Peyer's patch (tissue), 4 donors: ENCODE data around the gene LAMTOR4. TPM values are rescaled to one million over a fixed set of nuclear protein-coding genes. Genes with fewer than 3 reads are reported as not detected.

Experiments used
- DNase-seq, 3 donors: peaks; one replicate each; pipeline ENCODE4 v3.0.0-alpha.2; 2017 to 2019
- H3K27ac ChIP-seq, 4 donors: fragments of 200-600 bp; sonication (generic); one replicate each; pipeline ENCODE4 v1.5.1; 2016 to 2019
- H3K27me3 ChIP-seq, 2 donors: fragments of 200-600 bp; sonication (generic); one replicate each; pipeline ENCODE4 v1.5.1; 2019
- H3K36me3 ChIP-seq, 3 donors: fragments of 200-600 bp; sonication (generic); one replicate each; pipeline ENCODE4 v1.5.1; 2016 to 2019
- H3K4me1 ChIP-seq, 4 donors: fragments of 200-600 bp; sonication (generic); one replicate each; pipeline ENCODE4 v1.5.1; 2016 to 2019
- H3K4me3 ChIP-seq, 4 donors: fragments of 200-600 bp; sonication (generic); 1 replicate in 3 of 4; 2 replicates in 1 of 4; pipeline ENCODE4 v1.5.1; 2016 to 2019; ENCODE audit warnings: mild to moderate bottlenecking in 1 of 4
- H3K9me3 ChIP-seq, 4 donors: fragments of 200-600 bp; sonication (generic); one replicate each; pipeline ENCODE4 v1.5.1; 2016 to 2019; ENCODE audit warnings: mild to moderate bottlenecking in 1 of 4
- CTCF ChIP-seq, 6 experiments: fragments of 450-650 bp in 4 of 6; fragments of 200-600 bp in 2 of 6; sonication (generic) in 1 of 6; IDR thresholded peaks; one replicate each; pipeline ENCODE4 v1.5.1; 2017 to 2019; ENCODE audit warnings: antibody characterized with exemption in 6 of 6, mild to moderate bottlenecking in 3 of 6, moderate library complexity in 1 of 6
- POLR2A ChIP-seq, 2 donors: fragments of 450-650 bp; IDR thresholded peaks; one replicate each; pipeline ENCODE4 v1.5.1; 2017; ENCODE audit warnings: antibody characterized with exemption in 2 of 2, mild to moderate bottlenecking in 2 of 2, moderate library complexity in 2 of 2
- total RNA-seq, 4 donors: library from RNA; depleted of rRNA; stranded (reverse); fragments of >200 nt; gene quantifications; one replicate each; pipeline ENCODE4 v1.1.0, GENCODE V29; 2016

LAMTOR4 gene
- total RNA-seq, 4 donors from 2014 or later: 194 to 312 (median 237) TPM

- no peaks in the 10 kb centered on the region for H3K9me3 ChIP-seq
- TF ChIP-seq CTCF (IDR thresholded peaks at IDR 0.05) (no peak), POLR2A (IDR thresholded peaks at IDR 0.05) (no peak)
- H3K27me3 ChIP-seq: no peaks in the 10 kb centered on the region
- no peaks in the 10 kb centered on the region for H3K36me3 ChIP-seq
- DNase-seq: no peak
- H3K27ac ChIP-seq: peak overlapping the region in 3 of 4 donors; percentile 97 to 99 (median 98)
- H3K4me1 ChIP-seq: peaks cover 5 to 42% (median 16%) of the 10 kb centered on the region in 4 donors
- H3K4me3 ChIP-seq: peak overlapping the region in 1 of 4 donors; percentile 97
Observed at GRCh38 chr7:100124301-100125230, 24.2 kb upstream of the LAMTOR4 start.

GRCh38 chr7:100126239-100126930, 22.3 kb upstream of the LAMTOR4 start:
- no peaks in the 10 kb centered on the region for H3K27me3 ChIP-seq
- peak in 1 of 3 donors; percentile 67 for DNase-seq
- peak overlapping the region; percentile 65 to 97 (median 92) for H3K4me3 ChIP-seq
- TF ChIP-seq POLR2A (IDR thresholded peaks at IDR 0.05): no peak
- TF ChIP-seq CTCF (IDR thresholded peaks at IDR 0.05): peak in 2 of 6 experiments; percentile 9 to 18
- no peaks in the 10 kb centered on the region for H3K36me3 ChIP-seq
- H3K9me3 ChIP-seq: no peaks in the 10 kb centered on the region
- peaks cover 0 to 45% (median 11%) of the 10 kb centered on the region in 4 donors for H3K4me1 ChIP-seq
- peak overlapping the region; percentile 97 to 99 (median 98) for H3K27ac ChIP-seq

- Histone ChIP-seq H3K9me3 (no peaks in the 10 kb centered on the region), H3K4me1 (peaks cover 0 to 53% (median 11%) of the 10 kb centered on the region in 4 donors), H3K36me3 (no peaks in the 10 kb centered on the region), H3K27ac (peak within 1 kb of the TSS; percentile 97 to 99 (median 98)), H3K27me3 (no peaks in the 10 kb centered on the region), H3K4me3 (peak within 1 kb of the TSS; percentile 65 to 97 (median 92))
- DNase-seq: peak; percentile 92 to 96 (median 93)
- TF ChIP-seq POLR2A (IDR thresholded peaks at IDR 0.05) (peak; percentile 79 to 85), CTCF (IDR thresholded peaks at IDR 0.05) (no peak)
Observed at GRCh38 chr7:100126931-100127865, 21.5 kb upstream of the LAMTOR4 start, which contains the start of gene MBLAC1. Gene MBLAC1 (plus strand): TSS chr7:100126967. CDS start chr7:100127396, 429 bp downstream.

DNA sequence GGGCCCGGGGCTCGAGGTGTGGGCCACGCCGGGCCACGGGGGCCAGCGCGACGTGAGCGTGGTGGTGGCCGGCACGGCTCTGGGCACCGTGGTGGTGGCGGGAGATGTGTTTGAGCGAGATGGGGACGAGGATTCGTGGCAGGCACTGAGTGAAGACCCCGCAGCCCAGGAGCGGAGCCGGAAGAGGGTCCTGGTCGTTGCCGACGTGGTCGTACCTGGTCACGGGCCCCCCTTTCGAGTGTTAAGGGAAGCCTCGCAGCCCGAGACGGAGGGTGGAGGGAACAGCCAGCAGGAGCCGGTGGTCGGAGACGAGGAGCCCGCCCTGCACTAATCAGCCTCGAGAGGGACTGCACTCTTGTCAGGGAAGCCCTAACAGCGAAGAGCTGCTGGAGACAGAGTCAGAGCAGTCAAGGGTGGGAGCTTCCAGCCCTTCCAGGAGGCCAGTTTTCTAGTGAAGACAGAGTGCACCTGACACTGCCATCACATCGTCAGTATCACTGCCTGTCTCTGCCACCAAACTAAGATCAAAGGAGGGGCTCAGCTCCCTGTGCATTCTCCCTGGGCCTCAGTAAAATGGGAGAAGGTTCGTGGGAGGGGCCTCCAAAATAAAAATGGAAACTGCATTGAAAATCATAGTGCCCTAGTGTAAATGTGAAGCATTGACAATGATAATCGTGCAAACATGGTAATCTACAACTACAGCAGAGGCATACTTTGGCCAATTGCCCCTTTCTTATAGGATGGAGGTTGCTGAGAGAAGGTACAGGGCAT, 20.7 kb upstream of the LAMTOR4 start:
- TF ChIP-seq POLR2A (IDR thresholded peaks at IDR 0.05) (no peak), CTCF (IDR thresholded peaks at IDR 0.05) (peak in 1 of 6 experiments; percentile 2)
- no peaks in the 10 kb centered on the region for H3K9me3 ChIP-seq
- peaks cover 0 to 57% (median 11%) of the 10 kb centered on the region in 4 donors for H3K4me1 ChIP-seq
- no peaks in the 10 kb centered on the region for H3K27me3 ChIP-seq
- peak overlapping the region; percentile 65 to 97 (median 92) for H3K4me3 ChIP-seq
- DNase-seq: peak; percentile 25 to 61 (median 57)
- no peaks in the 10 kb centered on the region for H3K36me3 ChIP-seq
- H3K27ac ChIP-seq: peak overlapping the region; percentile 97 to 99 (median 98)
